GM12891 (cell line): ENCODE data around the gene KNDC1.

Source experiments
- PAX5 ChIP-seq: IDR thresholded peaks from 2 replicates; pipeline ENCODE4 v1.6.1; 2011; ENCODE audit warnings: low read length, moderate library complexity, mild to moderate bottlenecking; ENCODE audit not compliant: insufficient read depth, severe bottlenecking
- POLR2A ChIP-seq: IDR thresholded peaks from 2 replicates; pipeline ENCODE4 v1.6.1; 2011; ENCODE audit warnings: low read depth, low read length, control low read depth
- POLR2AphosphoS5 ChIP-seq: IDR thresholded peaks from 2 replicates; pipeline ENCODE4 v1.6.1; 2011; ENCODE audit warnings: low read depth, low read length, control low read depth
- TAF1 ChIP-seq: IDR thresholded peaks from 2 replicates; pipeline ENCODE4 v1.6.1; 2011; ENCODE audit warnings: low read depth, low read length, control low read depth

DNA sequence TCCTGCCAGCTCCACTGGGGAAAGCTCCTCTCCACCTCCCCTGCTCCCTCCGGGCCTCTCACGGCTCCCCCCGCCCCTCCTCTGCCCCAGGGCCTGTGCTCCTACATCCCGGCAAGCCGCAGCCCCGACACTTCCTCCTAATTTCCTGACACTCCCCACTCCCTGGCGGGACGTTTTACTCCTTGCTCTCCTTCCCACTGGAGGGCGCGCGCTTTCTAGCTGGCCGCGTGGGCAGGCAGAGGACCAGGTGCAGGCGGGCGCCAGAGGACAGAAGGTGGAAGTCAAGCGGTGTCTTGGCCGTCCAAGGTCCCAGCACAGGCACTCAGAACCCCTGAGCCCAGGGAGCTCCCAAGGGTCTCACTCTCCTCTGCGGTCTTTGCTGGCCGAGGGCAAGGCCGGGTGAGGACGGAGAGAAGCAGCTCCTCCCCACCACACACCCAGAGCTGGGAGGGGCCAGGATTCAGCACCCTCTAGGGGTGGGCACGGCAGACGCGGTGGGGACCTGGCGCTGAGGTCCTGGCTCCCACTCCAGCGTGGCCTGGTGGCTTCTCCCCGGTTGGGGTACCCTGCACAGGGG is 97.6 kb downstream of the KNDC1 start:
- no peak for TF ChIP-seq POLR2AphosphoS5
- TF ChIP-seq POLR2A = no peak
- TF ChIP-seq PAX5 = no peak
- no peak for TF ChIP-seq TAF1
